Measurements from ENCODE around the gene FRMPD1.
"Not testable (repeated sequence)": the region's sequence is repeated elsewhere in the genome, so short reads cannot be mapped to it uniquely, and the experiment has no call there.

FRMPD1 gene

GRCh38 chr9:37650873-37651768 is at the start of gene FRMPD1:
FRMPD1 (plus strand) TSS chr9:37650954; CDS start chr9:37692642, 41,688 bp downstream.
- DNase-seq: no peak

GRCh38 chr9:37602061-37602460 is 48.7 kb upstream of the FRMPD1 start:
- not testable (repeated sequence) for DNase-seq

- no peak for DNase-seq
These were observed 47.9 kb upstream of the FRMPD1 start for GRCh38 chr9:37602817-37603216.

- no peak for DNase-seq
These were observed 46.5 kb upstream of the FRMPD1 start for GRCh38 chr9:37604296-37604695.

- DNase-seq: no peak
These were observed 42.5 kb upstream of the FRMPD1 start for GRCh38 chr9:37608250-37608649.

- DNase-seq: no peak
These were observed 40.9 kb upstream of the FRMPD1 start for GRCh38 chr9:37609735-37610397.

GRCh38 chr9:37611014-37611413 is 39.7 kb upstream of the FRMPD1 start:
- DNase-seq: no peak

- DNase-seq: no peak
These were observed 38.8 kb upstream of the FRMPD1 start for GRCh38 chr9:37611961-37612360.

- DNase-seq: no peak
These were observed 33.6 kb upstream of the FRMPD1 start for GRCh38 chr9:37617161-37617560.

- no peak for DNase-seq
These were observed 32.9 kb upstream of the FRMPD1 start for GRCh38 chr9:37617832-37618231.

GRCh38 chr9:37618817-37619216 is 31.9 kb upstream of the FRMPD1 start:
- DNase-seq: no peak

- no peak for DNase-seq
These were observed 30.9 kb upstream of the FRMPD1 start for GRCh38 chr9:37619806-37620205.

- DNase-seq: no peak
These were observed 30.4 kb upstream of the FRMPD1 start for GRCh38 chr9:37620396-37620795.

- DNase-seq: no peak
These were observed 29.3 kb upstream of the FRMPD1 start for GRCh38 chr9:37621273-37622121.

- DNase-seq: no peak
These were observed 28.3 kb upstream of the FRMPD1 start for GRCh38 chr9:37622462-37622861.

GRCh38 chr9:37623267-37623666 is 27.5 kb upstream of the FRMPD1 start:
- DNase-seq: no peak

- no peak for DNase-seq
These were observed 26.7 kb upstream of the FRMPD1 start for GRCh38 chr9:37624073-37624472.

- DNase-seq: no peak
These were observed 25.6 kb upstream of the FRMPD1 start for GRCh38 chr9:37625036-37625757.

GRCh38 chr9:37625758-37626147 is 25.0 kb upstream of the FRMPD1 start:
- no peak for DNase-seq

GRCh38 chr9:37626708-37627292 is 24.0 kb upstream of the FRMPD1 start:
- no peak for DNase-seq

- no peak for DNase-seq
These were observed 18.3 kb upstream of the FRMPD1 start for GRCh38 chr9:37632479-37632878.

GRCh38 chr9:37635808-37636207 is 14.9 kb upstream of the FRMPD1 start:
- DNase-seq: no peak

Data from SHP77 treated with DMSO at 0.1 percent for 48 hours (cell line).